K562 (cell line): ENCODE data around the gene ADD3. TPM values are rescaled to one million over a fixed set of nuclear protein-coding genes. Genes with fewer than 3 reads are reported as not detected.
A peak's percentile ranks its signal among the peaks of the same experiment; 100 is the strongest.

Experiments used
- CBFA2T3 ChIP-seq: fragments of 450-650 bp; IDR thresholded peaks from 2 replicates; pipeline ENCODE4 v1.6.1; 2017
- DPF2 ChIP-seq: fragments of 450-650 bp; IDR thresholded peaks from 2 replicates; pipeline ENCODE4 v1.6.1; 2016
- E2F3 ChIP-seq: fragments of 250-450 bp; sonication (Bioruptor Pico); IDR thresholded peaks from 2 replicates; pipeline ENCODE4 v1.4.0; 2020; ENCODE audit warnings: mild to moderate bottlenecking
- E2F5 ChIP-seq: sonication (generic); formaldehyde crosslinking; IDR thresholded peaks from 2 replicates; pipeline ENCODE4 v1.8.0; 2022; ENCODE audit warnings: mild to moderate bottlenecking, missing genetic modification reagents
- KLF1 ChIP-seq: fragments of 450-650 bp; IDR thresholded peaks from 2 replicates; pipeline ENCODE4 v1.6.1; 2016; ENCODE audit warnings: missing genetic modification characterization, missing compliant biosample characterization
- MGA ChIP-seq: fragments of 450-650 bp; IDR thresholded peaks from 2 replicates; pipeline ENCODE4 v1.6.1; 2016; ENCODE audit warnings: mild to moderate bottlenecking, moderate library complexity
- NCOR1 ChIP-seq: fragments of 450-650 bp; IDR thresholded peaks from 2 replicates; pipeline ENCODE4 v1.6.1; 2016; ENCODE audit warnings: mild to moderate bottlenecking, moderate library complexity
- PRDM10 ChIP-seq: fragments of 450-650 bp; IDR thresholded peaks from 2 replicates; pipeline ENCODE4 v1.6.1; 2018; ENCODE audit not compliant: partially characterized antibody
- PTTG1 ChIP-seq: fragments of 450-650 bp; IDR thresholded peaks from 2 replicates; pipeline ENCODE4 v1.6.1; 2016; ENCODE audit warnings: low read depth, mild to moderate bottlenecking, missing genetic modification characterization, missing compliant biosample characterization
- TEAD4 ChIP-seq, 2 experiments: sonication (generic) in 1 of 2; formaldehyde crosslinking in 1 of 2; IDR thresholded peaks; 2 replicates each; pipeline versions ENCODE4 v1.6.1 to v1.8.0; 2012 to 2022; ENCODE audit warnings: borderline replicate concordance in 1 of 2, inconsistent platforms in 1 of 2, low read length in 1 of 2, mild to moderate bottlenecking in 1 of 2, missing genetic modification reagents in 1 of 2
- ZBTB9 ChIP-seq: fragments of 450-650 bp; formaldehyde crosslinking; IDR thresholded peaks from 2 replicates; pipeline ENCODE4 v1.4.0; 2020; ENCODE audit warnings: mild to moderate bottlenecking, moderate library complexity
- polyA plus RNA-seq, 8 experiments: library from polyadenylated mRNA; depleted of rRNA in 4 of 8; stranded (reverse) in 5 of 8; unstranded in 3 of 8; fragments of >200 nt; fragmentation: Nextera tagmentation in 2 of 8; fragmentation: Illumina TruSeq in 1 of 8; extraction: Ambion mirVana in 2 of 8; extraction: Trizol in 1 of 8; gene quantifications; 2 replicates each; pipeline versions ENCODE4 v1.2.1 to v1.2.3, GENCODE V29; 2011 to 2014; ENCODE audit warnings: inconsistent platforms in 1 of 8, missing spikeins in 1 of 8
- total RNA-seq, 7 experiments: library from RNA; depleted of rRNA in 6 of 7; stranded (reverse); fragments of >200 nt in 6 of 7; fragmentation: Illumina TruSeq in 2 of 7; extraction: Trizol in 2 of 7; gene quantifications; 2 replicates each; pipeline versions ENCODE4 v1.2.1 to v1.2.3, GENCODE V29; 2011 to 2021; ENCODE audit warnings: low replicate concordance in 1 of 7

Gene ADD3
- total and polyA plus RNA-seq, 9 of the 15 experiments (the other 6 are each of a cell fraction or from before 2014, with no cell fraction given), result 13.2 to 125 (median 31.7) TPM

GRCh38 chr10:110149259-110149658, 141.5 kb downstream of the ADD3 start (continued):
- TF ChIP-seq MGA (no peak), ZBTB9 (CRISPR knock-in tag) (no peak), E2F3 (CRISPR knock-in tag) (no peak), CBFA2T3 (peak; percentile 69), DPF2 (0 out of 2 replicates have a peak, but pooled peaks have one; percentile 29), TEAD4 (IDR thresholded peaks at IDR 0.05; ENCODE audit: low read length) (no peak), TEAD4 (CRISPR knock-in tag; IDR thresholded peaks at IDR 0.05; ENCODE audit: borderline replicate concordance) (no peak), PTTG1 (no peak), E2F5 (CRISPR knock-in tag) (no peak), KLF1 (peak; percentile 29; the same call in 1 of the 2 replicates), PRDM10 (peak; percentile 93), NCOR1 (peak; percentile 28; the same call in 1 of the 2 replicates)
